RWPE1 (cell line): ENCODE data around the gene C2CD4C.

Experiments used
- CTCF ChIA-PET: fragments of 350-600 bp; sonication (Branson Sonifier 250); formaldehyde crosslinking; extraction: SDS; loops from one replicate; lab custom pipeline; 2021; lab: Yijun Ruan, JAX
- POLR2A ChIA-PET: fragments of 400-600 bp; formaldehyde crosslinking; extraction: SDS; loops from one replicate; lab custom pipeline; 2020; ENCODE audit warnings: antibody characterized with exemption; ENCODE audit not compliant: low non-redundant PET; lab: Yijun Ruan, JAX
- DNase-seq: peaks from one replicate; pipeline ENCODE4 v3.0.0; 2012; ENCODE audit warnings: low spot score
- H3K27ac ChIP-seq: fragments of 450-650 bp; 2 replicates; pipeline ENCODE4 v1.5.1; 2017
- CTCF ChIP-seq: fragments of 450-650 bp; conservative IDR thresholded peaks from 2 replicates; pipeline ENCODE4 v1.5.1; 2017; ENCODE audit warnings: low read depth, mild to moderate bottlenecking

C2CD4C gene

GRCh38 chr19:408902-409515, at the start of gene C2CD4C:
Gene C2CD4C, minus strand, starts transcription at chr19:409147. Its CDS starts 786 bp downstream, at chr19:408361.
- H3K27ac ChIP-seq = no peak within 1 kb of the TSS
- ChIA-PET POLR2A (interaction anchor here (0.6 kb wide), 1 partner anchor 95 kb away, joined by 5 read pairs; no protein-coding TSS in a partner anchor), CTCF (interaction anchor here (0.6 kb wide), 2 partner anchors 19 to 474 kb away, joined by 3 to 4 read pairs; no protein-coding TSS in a partner anchor)
- DNase-seq = no peak
- no peak for TF ChIP-seq CTCF

GRCh38 chr19:458091-459042, 49.4 kb upstream of the C2CD4C start:
- ChIA-PET POLR2A (no interaction called here), CTCF (no interaction called here)
- no peak for DNase-seq
- no peak for TF ChIP-seq CTCF
- H3K27ac ChIP-seq = no peak overlapping the region

- no peak for DNase-seq
- CTCF ChIA-PET = no interaction called here
- POLR2A ChIA-PET = no interaction called here
- H3K27ac ChIP-seq = no peak overlapping the region
- no peak for TF ChIP-seq CTCF
Observed at GRCh38 chr19:457636-458035, 48.7 kb upstream of the C2CD4C start.

GRCh38 chr19:456547-457110, 47.7 kb upstream of the C2CD4C start:
- CTCF ChIA-PET = no interaction called here
- H3K27ac ChIP-seq = no peak overlapping the region
- TF ChIP-seq CTCF = no peak
- POLR2A ChIA-PET = no interaction called here
- no peak for DNase-seq

GRCh38 chr19:455851-456546, 47.1 kb upstream of the C2CD4C start:
- no peak overlapping the region for H3K27ac ChIP-seq
- DNase-seq = no peak
- ChIA-PET CTCF (no interaction called here), POLR2A (no interaction called here)
- TF ChIP-seq CTCF = no peak
